Measurements from ENCODE around the gene RXRA.

GRCh38 chr9:134315716-134316448 is 10.4 kb upstream of the RXRA start:
- TF ChIP-seq POLR2A (IDR thresholded peaks at IDR 0.05) (no peak), CTCF (IDR thresholded peaks at IDR 0.05) (no peak)
